NCI-H2081 (cell line): ENCODE results near the gene CDK18.
"Not testable (repeated sequence)": the region's sequence is repeated elsewhere in the genome, so short reads cannot be mapped to it uniquely, and the experiment has no call there.

ENCODE experiments used
- DNase-seq, 2 experiments: peaks; one replicate each; lab custom pipeline; 2025; lab: John Stamatoyannopoulos, UW

Gene CDK18

GRCh38 chr1:205504311-205505075 lies at the start of gene CDK18:
CDK18 (plus strand) TSS chr1:205504669; CDS start chr1:205523168, 18,499 bp downstream.
- peak; percentile 71 to 76 for DNase-seq

DNA sequence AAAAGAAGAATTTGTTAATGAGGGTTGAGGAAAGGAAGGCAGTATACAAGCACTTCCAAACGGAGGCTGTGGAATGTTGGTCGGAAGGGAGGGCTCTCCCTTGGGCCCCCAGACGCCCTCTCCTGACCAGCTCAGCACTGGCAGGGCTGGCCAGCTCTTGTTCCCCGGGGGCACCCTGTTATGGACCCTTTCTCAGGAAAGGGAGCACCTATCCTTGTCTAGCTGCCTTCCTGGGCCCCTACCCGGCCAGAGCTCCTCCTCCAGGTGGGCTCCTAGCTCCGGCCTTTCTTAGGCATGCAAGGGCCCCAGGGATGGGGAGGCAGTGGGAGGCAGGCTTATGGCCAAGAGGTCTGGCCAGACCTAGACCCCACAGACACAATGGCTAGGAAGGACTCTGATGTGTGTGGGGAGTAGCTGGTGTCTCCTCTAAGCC lies 49.5 kb upstream of the CDK18 start:
- no peak for DNase-seq

DNA sequence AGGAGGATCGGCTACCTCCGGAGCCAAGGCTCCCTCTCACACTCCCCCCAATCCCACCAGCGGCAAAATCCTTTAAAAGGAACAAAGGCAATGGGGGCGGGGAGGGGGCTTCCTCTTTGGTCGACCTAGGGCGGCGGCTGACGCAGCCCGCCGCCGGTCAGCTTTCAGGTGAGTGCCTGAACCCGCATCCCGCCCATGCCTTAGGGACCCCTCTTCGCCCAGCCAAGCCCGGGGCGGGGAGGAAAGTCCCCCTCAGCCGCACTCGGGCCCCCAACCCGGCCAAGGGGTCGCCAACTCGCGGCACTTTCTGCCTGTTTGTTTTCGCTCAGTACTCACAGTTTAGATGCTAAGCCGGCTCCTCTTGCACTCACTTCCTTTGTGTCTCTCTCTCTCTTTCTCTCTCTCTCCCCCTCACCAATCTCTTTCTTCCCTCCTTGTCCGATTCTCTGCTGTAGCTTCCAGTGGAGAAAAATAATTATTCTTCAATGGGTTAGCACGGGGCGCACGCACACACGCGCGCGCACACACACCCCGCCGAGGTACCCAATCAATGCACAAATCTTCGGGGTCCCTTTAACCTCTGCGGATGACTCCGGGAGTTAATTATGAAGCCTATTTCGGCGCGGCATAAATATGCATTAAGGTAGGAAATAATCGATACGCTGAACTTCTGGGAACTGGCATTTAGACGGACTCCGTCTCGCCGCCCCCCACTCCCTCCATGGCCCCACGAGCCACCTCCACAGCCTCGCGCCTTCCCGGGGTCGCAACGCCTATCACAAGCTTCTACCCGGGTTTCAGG lies 48.7 kb upstream of the CDK18 start, which contains the start of gene BLACAT1:
Gene BLACAT1, minus strand, starts transcription at position 465 of the 802 bp plus-strand sequence.
- DNase-seq: no peak

DNA sequence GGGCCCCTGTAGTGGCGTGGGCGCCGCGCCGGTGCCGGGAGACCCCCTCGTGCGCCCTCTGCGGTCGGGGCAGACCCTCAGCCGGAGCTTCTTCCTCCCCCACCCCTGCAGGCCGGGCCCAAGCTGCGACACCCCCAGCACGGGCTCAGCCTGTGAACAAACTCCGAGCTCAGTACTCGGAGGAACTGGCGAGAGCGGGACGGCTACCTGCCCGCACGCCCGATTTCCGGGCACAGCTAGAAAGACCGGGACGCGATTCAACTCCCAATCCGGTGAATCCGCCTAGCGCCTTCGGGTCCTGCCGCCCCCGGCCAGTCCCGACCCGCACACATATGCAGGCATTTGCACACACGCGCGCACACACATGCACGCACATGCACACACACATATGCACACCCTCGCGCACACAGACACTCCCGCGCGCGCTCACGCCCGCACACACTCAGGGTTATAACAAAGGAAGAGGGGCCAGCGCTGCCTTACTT lies 48.0 kb upstream of the CDK18 start:
- DNase-seq: peak; percentile 32 to 45

GRCh38 chr1:205456868-205457745 lies 47.4 kb upstream of the CDK18 start:
- peak; percentile 43 to 56 for DNase-seq

DNA sequence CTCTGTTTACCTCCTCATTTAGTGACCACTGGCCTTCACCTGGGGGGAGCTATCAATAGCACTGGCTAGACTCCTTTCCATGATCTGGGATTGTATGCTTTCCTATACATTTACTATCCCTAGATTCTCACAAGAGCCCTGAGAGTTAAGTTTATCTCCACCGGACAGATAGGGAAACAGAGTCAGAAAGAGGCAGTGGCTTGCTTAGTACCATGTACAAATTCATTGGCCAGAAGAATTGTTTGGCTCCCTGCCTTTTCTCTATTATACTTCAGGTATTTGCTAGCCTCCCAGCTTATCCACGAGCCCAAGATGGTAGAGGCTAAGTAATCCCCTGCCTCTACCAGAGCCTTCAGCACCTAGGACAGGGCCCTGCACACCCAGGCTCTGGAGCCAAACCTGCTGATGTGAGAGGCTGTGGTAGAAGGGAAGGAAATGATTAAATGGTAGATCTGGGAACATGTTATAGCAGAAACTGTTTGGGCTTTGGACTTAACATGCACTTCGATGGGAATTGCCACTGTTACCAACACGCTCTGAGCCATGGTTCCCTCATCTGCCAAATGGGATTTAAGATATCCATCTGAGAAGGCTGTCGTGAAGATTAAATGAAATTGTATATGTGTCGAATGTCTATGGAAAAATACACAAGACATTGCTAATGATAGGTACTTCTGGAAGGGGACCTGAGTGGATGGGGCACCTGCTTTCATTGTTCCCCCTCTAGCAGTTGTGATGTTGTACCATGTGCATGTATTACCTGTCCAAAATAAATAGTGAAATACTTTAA lies 45.5 kb upstream of the CDK18 start:
- DNase-seq: no peak

DNA sequence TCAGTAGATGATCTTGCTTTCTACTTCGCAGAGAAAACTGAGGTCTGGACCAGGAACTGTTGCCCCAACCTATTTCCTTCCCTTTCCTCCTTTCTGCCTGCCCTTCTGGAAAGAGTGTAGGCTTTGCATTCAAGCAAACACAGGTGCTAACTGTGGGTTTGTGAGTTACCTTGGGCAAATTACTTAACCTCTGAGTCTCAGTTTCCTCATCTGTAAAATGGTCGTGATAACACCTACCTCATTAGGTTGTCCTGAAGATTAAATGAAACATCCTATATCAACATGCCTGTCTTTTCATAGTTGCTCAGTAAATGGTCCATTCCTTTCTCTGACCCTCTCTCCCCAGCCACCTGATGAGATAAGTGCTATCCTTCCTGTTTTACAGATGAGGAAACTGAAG lies 39.1 kb upstream of the CDK18 start:
- DNase-seq: no peak

DNA sequence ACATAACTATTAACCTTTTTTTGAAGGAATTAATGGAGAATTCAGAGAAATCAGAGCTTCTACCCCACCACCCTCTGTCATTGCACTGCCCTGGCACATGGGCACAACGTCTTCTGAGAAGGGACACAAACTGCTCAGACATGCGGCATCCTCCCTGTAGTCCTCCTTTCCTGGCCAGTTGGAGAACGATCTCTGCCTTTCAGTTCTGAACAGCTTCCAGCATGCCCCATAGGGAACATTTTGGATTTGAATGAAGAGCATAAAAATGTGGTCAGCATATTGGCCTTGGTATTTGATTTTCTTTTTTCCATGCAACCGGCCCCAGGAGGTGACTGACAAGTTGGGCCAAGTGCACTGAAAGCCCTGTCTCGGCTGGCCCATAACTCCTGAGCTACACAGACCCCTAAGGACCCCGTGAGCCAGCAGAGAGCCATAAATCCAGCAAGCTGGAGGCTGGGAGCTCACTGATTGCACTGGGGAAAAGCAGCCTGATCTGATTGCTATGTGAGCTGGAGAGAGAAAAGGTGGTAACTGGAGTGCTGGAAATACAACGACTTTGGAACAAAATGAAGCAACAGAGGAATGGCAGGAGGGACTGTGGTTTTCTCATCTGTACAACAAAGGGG lies 37.8 kb upstream of the CDK18 start:
- DNase-seq: no peak

DNA sequence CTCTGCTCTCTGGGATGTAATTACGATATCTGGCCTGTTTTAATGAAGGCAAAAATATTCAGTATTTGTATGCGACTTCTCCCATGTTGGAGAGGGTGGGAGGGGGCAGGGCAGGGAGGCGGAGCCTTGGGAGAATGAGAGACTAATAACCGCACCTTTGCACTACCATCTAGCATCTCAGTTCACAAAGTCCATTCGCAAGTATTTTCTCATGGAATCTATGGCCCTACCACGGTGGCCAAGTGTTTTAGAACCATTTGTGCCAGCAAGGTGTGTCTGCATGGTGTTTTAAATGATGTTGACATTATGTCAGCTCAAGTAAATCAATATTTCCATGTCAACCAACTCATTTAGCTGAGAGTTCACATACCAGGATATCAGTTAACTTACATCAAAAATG lies 34.3 kb upstream of the CDK18 start:
- DNase-seq: no peak

DNA sequence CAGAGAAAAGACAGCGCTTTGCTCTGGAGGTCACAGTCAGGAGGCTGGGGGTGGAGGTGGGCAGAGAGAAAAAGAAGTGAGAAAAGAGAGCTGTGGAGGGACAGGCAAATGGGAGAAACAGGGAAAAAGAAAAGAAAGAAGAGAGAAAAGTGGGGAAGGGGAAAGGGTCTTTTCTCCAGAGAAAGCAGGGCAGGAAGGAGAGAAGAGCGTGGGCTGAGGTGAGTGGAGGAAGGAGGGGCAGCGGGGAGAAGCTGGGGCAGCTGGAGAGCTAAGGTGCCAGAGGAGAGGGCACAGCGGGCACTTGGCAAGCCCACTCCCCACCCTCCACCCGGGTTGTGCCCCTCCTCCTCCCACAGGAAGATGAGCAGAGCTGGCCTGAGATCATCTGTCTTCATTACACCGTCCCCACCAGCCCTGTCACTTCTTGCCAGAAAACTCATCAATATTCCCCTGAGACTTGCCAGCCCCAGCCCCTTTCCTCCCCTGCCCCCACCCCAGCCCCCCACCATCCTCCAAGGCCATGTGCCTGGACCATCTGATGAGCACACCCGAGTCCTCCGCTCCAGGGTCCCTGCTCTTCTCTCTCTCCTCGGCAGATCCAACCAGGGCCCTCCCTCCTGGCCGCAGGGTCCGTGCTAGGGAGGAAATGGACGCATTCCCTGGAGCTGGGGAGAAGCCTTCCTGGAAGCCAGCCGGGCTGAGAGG lies 31.6 kb upstream of the CDK18 start:
- no peak for DNase-seq

- DNase-seq: no peak
Measured at GRCh38 chr1:205473475-205473874, 31.0 kb upstream of the CDK18 start.

- DNase-seq: no peak
Measured at GRCh38 chr1:205473966-205474365, 30.5 kb upstream of the CDK18 start.

- no peak for DNase-seq
Measured at GRCh38 chr1:205474571-205474970, 29.9 kb upstream of the CDK18 start.

GRCh38 chr1:205475855-205476254 lies 28.6 kb upstream of the CDK18 start:
- DNase-seq: no peak

- DNase-seq: no peak
Measured at GRCh38 chr1:205476648-205477047, 27.8 kb upstream of the CDK18 start.

GRCh38 chr1:205477121-205477758 lies 27.2 kb upstream of the CDK18 start:
- DNase-seq: no peak

DNA sequence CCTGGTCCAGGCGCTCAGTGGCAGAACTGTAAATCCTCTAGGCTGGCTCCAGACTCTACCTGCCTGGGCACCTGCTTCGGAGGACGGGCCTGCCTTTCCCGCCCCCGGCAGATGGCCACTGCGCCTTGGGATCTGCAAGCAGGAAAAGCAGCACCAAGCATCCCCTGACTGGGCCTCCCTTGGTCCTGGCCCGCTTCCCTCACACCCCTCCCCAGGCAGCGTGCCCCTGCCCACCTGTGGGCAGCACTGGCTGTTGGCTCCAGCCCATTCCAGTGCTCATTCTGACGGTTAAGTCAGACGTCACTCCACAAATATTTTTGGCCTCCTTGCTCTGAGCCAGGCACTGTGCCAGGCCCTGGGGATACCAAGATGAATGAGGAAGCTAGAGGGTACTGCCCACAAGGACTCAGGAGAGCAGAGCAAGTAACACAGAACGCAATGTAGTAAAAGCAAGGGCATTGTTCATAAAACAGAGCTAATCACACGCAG lies 26.7 kb upstream of the CDK18 start:
- peak; percentile 34 to 42 for DNase-seq

GRCh38 chr1:205478985-205479384 lies 25.5 kb upstream of the CDK18 start:
- not testable (repeated sequence) for DNase-seq

DNA sequence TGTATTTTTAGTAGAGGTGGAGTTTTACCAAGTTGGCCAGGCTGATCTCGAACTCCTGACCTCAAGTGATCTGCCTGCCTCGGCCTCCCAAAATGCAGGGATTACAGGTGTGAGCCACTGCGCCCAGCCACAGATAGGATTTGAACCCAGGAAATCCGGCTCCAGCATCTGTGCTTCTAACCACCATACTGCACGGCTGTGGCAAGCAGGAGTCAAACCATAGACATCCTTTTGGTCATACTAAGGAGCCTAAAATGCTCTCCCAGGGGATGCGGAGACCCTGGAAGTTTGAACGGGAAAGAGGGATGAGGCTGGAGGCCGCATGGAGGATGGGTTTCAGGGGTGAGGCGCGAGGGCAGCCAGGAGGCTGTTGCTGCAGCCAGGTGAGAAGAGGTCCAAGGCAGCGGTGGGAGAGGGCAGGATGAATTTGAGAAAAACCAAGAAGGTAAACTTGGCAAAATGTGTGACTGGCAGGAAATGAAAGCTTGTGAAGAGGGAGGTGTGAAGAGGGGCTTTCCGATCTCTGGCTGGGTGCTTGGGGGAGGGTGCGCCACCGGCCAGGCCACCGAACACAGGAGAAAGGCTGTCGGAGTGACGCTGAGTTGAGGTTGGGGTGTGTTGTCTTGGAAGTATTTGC lies 24.0 kb upstream of the CDK18 start:
- DNase-seq: no peak
